A673 (cell line): ENCODE measurements around the gene PRKCB. TPM values are rescaled to one million over a fixed set of nuclear protein-coding genes. Genes with fewer than 3 reads are reported as not detected.

ENCODE experiments used
- BruUV-seq: library from RNA; stranded (reverse); fragments of 400-500 nt; replicated peaks from 2 replicates; lab custom pipeline; 2021; lab: Mats Ljungman, UMichigan
- CTCF ChIA-PET: fragments of 300-600 bp; sonication (Branson Sonifier 250); formaldehyde crosslinking; loops from one replicate; lab custom pipeline; 2022; ENCODE audit warnings: antibody characterized with exemption; lab: Charles Lee
- POLR2A ChIA-PET: fragments of 300-600 bp; sonication (Branson Sonifier 250); formaldehyde crosslinking; loops from one replicate; lab custom pipeline; 2022; ENCODE audit warnings: antibody characterized with exemption; ENCODE audit not compliant: low non-redundant PET; lab: Charles Lee
- DNase-seq: peaks from one replicate; pipeline ENCODE4 v3.0.0-alpha.2; 2015; ENCODE audit warnings: low spot score
- H3K27ac ChIP-seq: fragments of 200-600 bp; sonication (generic); 2 replicates; pipeline ENCODE4 v1.5.1; 2016; ENCODE audit warnings: mixed run types, low read depth, mild to moderate bottlenecking, mixed read lengths, antibody characterized with exemption, low read length; ENCODE audit not compliant: poor library complexity, severe bottlenecking
- H3K27me3 ChIP-seq: fragments of 200-600 bp; sonication (generic); replicated peaks from 2 replicates; pipeline ENCODE4 v1.6.1; 2017; ENCODE audit warnings: mixed run types, low read depth, mild to moderate bottlenecking, mixed read lengths, antibody characterized with exemption, low read length; ENCODE audit not compliant: insufficient read depth, poor library complexity
- H3K36me3 ChIP-seq: fragments of 200-600 bp; sonication (generic); 2 replicates; pipeline ENCODE4 v1.6.1; 2016; ENCODE audit warnings: mixed run types, mild to moderate bottlenecking, mixed read lengths, antibody characterized with exemption, low read length; ENCODE audit not compliant: insufficient read depth, poor library complexity, severe bottlenecking
- H3K4me1 ChIP-seq: fragments of 200-600 bp; sonication (generic); 2 replicates; pipeline ENCODE4 v1.6.1; 2017; ENCODE audit warnings: mixed run types, mild to moderate bottlenecking, mixed read lengths, antibody characterized with exemption, low read length; ENCODE audit not compliant: insufficient read depth, poor library complexity, severe bottlenecking
- H3K4me3 ChIP-seq: fragments of 200-600 bp; sonication (generic); 2 replicates; pipeline ENCODE4 v1.5.1; 2016; ENCODE audit warnings: low read depth, mixed run types, mild to moderate bottlenecking, mixed read lengths, low read length; ENCODE audit not compliant: poor library complexity, severe bottlenecking
- H3K9me3 ChIP-seq: fragments of 200-600 bp; sonication (generic); 2 replicates; pipeline ENCODE4 v1.6.1; 2016; ENCODE audit warnings: mixed run types, low read depth, mild to moderate bottlenecking, mixed read lengths, antibody characterized with exemption, low read length; ENCODE audit not compliant: poor library complexity, severe bottlenecking
- CTCF ChIP-seq: fragments of 300-800, 200-600 bp; sonication (generic); conservative IDR thresholded peaks from 2 replicates; pipeline ENCODE4 v1.5.1; 2017; ENCODE audit warnings: low read depth, mild to moderate bottlenecking, antibody characterized with exemption, low read length, moderate library complexity, mixed read lengths
- EZH2 ChIP-seq: fragments of 200-600 bp; sonication (generic); IDR thresholded peaks from 2 replicates; pipeline ENCODE4 v1.6.1; 2017; ENCODE audit warnings: borderline replicate concordance, low read depth, mild to moderate bottlenecking, mixed read lengths, antibody characterized with exemption, low read length; ENCODE audit not compliant: poor library complexity, severe bottlenecking
- intact Hi-C: fragments of 100-400 bp; cut with micrococcal nuclease; formaldehyde crosslinking; loops from one replicate; pipeline ENCODE4 v1.10.0; 2022; ENCODE audit not compliant: unreplicated experiment
- total RNA-seq: library from RNA; stranded (reverse); gene quantifications from 2 replicates; pipeline ENCODE4 v1.2.3, GENCODE V29; 2021

Gene PRKCB
- total RNA-seq, 1 experiment from 2014 or later = 171 TPM

DNA sequence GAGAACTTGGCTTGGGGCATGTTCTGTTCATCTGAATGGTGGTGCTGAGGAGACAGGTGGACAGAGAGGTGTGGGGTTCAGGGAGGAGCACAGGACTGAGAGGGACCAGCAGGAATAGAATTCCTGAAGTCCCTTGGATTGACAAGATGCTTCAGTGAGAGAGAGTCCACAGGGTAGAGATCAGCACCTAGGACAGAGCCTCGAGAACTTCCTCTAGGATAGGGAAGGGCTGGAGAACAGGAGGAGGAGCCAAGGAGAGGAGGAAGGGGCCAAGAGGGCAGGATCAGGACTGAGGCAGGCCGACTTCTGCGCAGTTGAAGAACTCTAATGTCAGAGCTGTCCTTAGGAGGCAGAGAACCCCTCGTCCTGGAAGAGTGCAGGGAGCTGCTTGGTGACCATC is 138.4 kb downstream of the PRKCB start:
- TF ChIP-seq EZH2 (no peak), CTCF (no peak)
- POLR2A ChIA-PET = no interaction called here
- CTCF ChIA-PET = no interaction called here
- no peaks in the 10 kb centered on the region for H3K9me3 ChIP-seq
- no peak overlapping the region for H3K27ac ChIP-seq
- no peak overlapping the region for H3K4me3 ChIP-seq
- no peaks in the 10 kb centered on the region for H3K36me3 ChIP-seq
- intact Hi-C loops = no loop called here
- no peak for DNase-seq
- H3K27me3 ChIP-seq = no peaks in the 10 kb centered on the region
- peaks cover 21% of the 10 kb centered on the region for H3K4me1 ChIP-seq
- BruUV-seq = no TSS peak

DNA sequence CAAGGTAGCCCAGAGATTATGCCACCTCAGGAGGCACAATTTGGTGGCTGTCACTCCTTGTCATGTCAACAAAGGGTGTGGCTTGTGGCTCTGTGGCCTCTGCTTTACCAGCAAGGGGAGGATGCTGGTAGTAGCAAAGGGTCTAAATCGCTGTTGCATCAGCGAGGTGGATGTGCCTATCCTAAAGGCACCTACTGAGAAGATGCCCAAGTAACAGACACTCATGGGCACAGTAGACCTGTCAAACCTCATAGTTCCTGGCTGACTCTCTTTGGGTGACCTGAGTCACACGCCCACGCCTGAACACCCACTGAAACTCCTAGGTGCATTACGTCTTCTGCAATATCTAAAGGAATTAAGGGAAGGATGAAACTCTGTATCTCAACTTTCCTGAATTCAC is 139.5 kb downstream of the PRKCB start:
- Histone ChIP-seq H3K27me3 (no peaks in the 10 kb centered on the region), H3K27ac (no peak overlapping the region), H3K9me3 (no peaks in the 10 kb centered on the region), H3K36me3 (no peaks in the 10 kb centered on the region), H3K4me1 (peaks cover 17% of the 10 kb centered on the region), H3K4me3 (no peak overlapping the region)
- BruUV-seq = no TSS peak
- CTCF ChIA-PET = no interaction called here
- POLR2A ChIA-PET = no interaction called here
- no peak for TF ChIP-seq EZH2
- intact Hi-C loops = no loop called here
- DNase-seq = no peak

DNA sequence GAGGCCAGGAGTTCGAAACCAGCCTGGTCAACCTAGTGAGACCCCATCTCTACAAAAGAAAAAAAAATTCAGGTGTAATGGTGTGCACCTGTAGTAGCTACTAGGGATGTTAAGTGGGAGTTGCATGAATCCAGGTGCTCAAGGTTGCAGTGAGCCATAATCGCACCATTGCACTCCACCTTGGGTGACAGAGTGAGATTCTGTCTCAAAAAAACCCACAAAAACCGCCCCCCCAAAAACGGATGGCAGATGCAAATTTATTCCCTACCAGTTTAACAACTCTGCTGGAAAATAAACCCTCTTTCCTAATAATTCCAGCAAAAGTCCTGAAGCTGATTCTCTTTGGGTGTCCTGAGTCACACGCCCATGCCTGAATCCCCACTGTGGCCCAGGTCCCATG is 140.3 kb downstream of the PRKCB start:
- DNase-seq = no peak
- TF ChIP-seq EZH2 (no peak), CTCF (no peak)
- intact Hi-C loops = no loop called here
- Histone ChIP-seq H3K4me1 (peaks cover 17% of the 10 kb centered on the region), H3K36me3 (no peaks in the 10 kb centered on the region), H3K4me3 (no peak overlapping the region), H3K9me3 (no peaks in the 10 kb centered on the region), H3K27ac (peak overlapping the region; percentile 29), H3K27me3 (no peaks in the 10 kb centered on the region)
- no TSS peak for BruUV-seq
- CTCF ChIA-PET = no interaction called here
- POLR2A ChIA-PET = no interaction called here

GRCh38 chr16:23976524-23976923 is 140.7 kb downstream of the PRKCB start:
- Histone ChIP-seq H3K4me1 (peaks cover 17% of the 10 kb centered on the region), H3K27ac (peak overlapping the region; percentile 29), H3K27me3 (no peaks in the 10 kb centered on the region), H3K4me3 (no peak overlapping the region), H3K36me3 (no peaks in the 10 kb centered on the region), H3K9me3 (no peaks in the 10 kb centered on the region)
- CTCF ChIA-PET = no interaction called here
- no peak for DNase-seq
- no TSS peak for BruUV-seq
- intact Hi-C loops = no loop called here
- no peak for TF ChIP-seq EZH2
- no peak for TF ChIP-seq CTCF
- POLR2A ChIA-PET = no interaction called here
